ENCODE results near the gene TST.

Gene TST

DNA sequence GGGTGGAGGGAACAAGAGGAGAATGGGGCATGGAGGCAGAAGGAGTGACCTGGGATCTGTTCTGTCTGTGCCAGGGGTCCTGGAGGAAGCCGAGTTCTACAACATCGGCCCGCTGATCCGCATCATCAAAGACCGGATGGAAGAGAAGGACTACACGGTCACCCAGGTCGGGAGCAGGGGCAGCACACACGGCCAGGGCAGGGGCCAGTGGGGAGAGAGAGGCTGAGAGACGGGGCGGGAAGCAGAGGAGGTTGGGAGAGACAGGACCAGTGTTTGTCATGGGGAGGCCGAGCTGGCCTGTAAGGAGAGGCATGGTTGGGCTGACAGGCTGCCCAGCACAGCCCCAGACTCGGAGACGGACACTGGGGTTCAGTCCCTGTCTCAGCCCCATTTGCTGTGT lies 37.0 kb upstream of the TST start:
- H3K9me3 ChIP-seq (ENCODE audit: insufficient read depth, low read depth, low read length): no peaks in the 10 kb centered on the region
- H3F3A ChIP-seq (ENCODE audit: low read depth): no peaks in the 10 kb centered on the region
- H3K36me3 ChIP-seq (ENCODE audit: insufficient read depth, low read length): no peaks in the 10 kb centered on the region
- no peaks in the 10 kb centered on the region for H3K9me2 ChIP-seq (replicated peaks; ENCODE audit: low read depth, low read length)
- no peaks in the 10 kb centered on the region for H3K27me3 ChIP-seq (ENCODE audit: insufficient read depth, low read length, poor library complexity, severe bottlenecking)
- H3K4me2 ChIP-seq (ENCODE audit: low read depth, low read length, poor library complexity, severe bottlenecking): no peak overlapping the region
- no peaks in the 10 kb centered on the region for H4K20me1 ChIP-seq (ENCODE audit: insufficient read depth, low read length, poor library complexity, severe bottlenecking)
- H3K79me2 ChIP-seq (ENCODE audit: insufficient read depth, low read length): no peaks in the 10 kb centered on the region
- peaks cover 21% of the 10 kb centered on the region for H3K4me1 ChIP-seq (ENCODE audit: insufficient read depth, low read length, poor library complexity, severe bottlenecking)
- no peak overlapping the region for H2AFZ ChIP-seq (ENCODE audit: low read length)
- TF ChIP-seq, protein P1, sequence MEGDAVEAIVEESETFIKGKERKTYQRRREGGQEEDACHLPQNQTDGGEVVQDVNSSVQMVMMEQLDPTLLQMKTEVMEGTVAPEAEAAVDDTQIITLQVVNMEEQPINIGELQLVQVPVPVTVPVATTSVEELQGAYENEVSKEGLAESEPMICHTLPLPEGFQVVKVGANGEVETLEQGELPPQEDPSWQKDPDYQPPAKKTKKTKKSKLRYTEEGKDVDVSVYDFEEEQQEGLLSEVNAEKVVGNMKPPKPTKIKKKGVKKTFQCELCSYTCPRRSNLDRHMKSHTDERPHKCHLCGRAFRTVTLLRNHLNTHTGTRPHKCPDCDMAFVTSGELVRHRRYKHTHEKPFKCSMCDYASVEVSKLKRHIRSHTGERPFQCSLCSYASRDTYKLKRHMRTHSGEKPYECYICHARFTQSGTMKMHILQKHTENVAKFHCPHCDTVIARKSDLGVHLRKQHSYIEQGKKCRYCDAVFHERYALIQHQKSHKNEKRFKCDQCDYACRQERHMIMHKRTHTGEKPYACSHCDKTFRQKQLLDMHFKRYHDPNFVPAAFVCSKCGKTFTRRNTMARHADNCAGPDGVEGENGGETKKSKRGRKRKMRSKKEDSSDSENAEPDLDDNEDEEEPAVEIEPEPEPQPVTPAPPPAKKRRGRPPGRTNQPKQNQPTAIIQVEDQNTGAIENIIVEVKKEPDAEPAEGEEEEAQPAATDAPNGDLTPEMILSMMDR (conservative IDR thresholded peaks at IDR 0.05; ENCODE audit: low read length): no peak
- TF ChIP-seq EZH2phosphoT487 (IDR thresholded peaks at IDR 0.05; ENCODE audit: borderline replicate concordance): no peak
- no peak overlapping the region for H3K9ac ChIP-seq (ENCODE audit: low read depth, low read length, poor library complexity, severe bottlenecking)
- H3K4me3 ChIP-seq (ENCODE audit: low read length, poor library complexity, severe bottlenecking): no peak overlapping the region

DNA sequence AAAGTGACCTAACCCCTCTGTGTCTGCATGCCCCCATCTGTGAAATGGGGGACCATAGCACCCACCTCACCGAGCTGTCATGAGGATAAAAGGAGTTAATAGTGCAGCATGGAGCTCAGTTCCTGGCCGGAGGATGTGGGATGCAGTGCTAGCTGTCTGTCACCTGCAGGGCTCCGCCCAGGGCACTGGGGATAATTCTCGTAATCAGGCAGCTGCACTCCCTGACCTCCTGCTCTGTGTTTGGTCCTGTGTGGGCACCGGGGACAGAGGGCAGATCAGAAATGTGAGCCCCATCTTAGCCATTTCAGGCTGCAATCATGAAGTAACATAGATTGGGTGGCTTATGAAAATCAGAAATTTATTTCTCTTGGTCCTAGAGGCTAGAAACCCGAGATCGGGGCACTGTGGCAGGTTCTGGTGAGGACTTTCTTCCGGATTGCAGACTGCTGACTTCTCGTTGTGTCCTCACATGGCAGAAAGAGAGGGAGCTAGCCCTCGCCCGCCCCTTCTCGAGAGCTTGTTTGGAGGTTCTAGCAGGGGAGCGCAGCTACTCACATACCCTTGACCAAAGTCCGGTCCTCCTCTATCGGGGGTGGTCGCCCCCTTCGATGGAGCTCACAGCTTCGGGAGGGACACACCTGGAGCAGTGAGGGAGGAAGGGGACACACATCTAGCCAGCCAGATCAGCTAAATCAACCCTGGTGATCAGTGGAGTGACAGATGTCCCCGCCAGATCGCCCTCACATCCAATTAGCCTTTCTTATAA lies 35.5 kb upstream of the TST start:
- no peak overlapping the region for H2AFZ ChIP-seq (ENCODE audit: low read length)
- no peak overlapping the region for H3K9ac ChIP-seq (ENCODE audit: low read depth, low read length, poor library complexity, severe bottlenecking)
- H3K4me1 ChIP-seq (ENCODE audit: insufficient read depth, low read length, poor library complexity, severe bottlenecking): peaks cover 17% of the 10 kb centered on the region
- no peaks in the 10 kb centered on the region for H3K79me2 ChIP-seq (ENCODE audit: insufficient read depth, low read length)
- H4K20me1 ChIP-seq (ENCODE audit: insufficient read depth, low read length, poor library complexity, severe bottlenecking): no peaks in the 10 kb centered on the region
- no peaks in the 10 kb centered on the region for H3K27me3 ChIP-seq (ENCODE audit: insufficient read depth, low read length, poor library complexity, severe bottlenecking)
- no peak overlapping the region for H3K4me2 ChIP-seq (ENCODE audit: low read depth, low read length, poor library complexity, severe bottlenecking)
- TF ChIP-seq, protein P1 (conservative IDR thresholded peaks at IDR 0.05; ENCODE audit: low read length): no peak
- no peak for TF ChIP-seq EZH2phosphoT487 (IDR thresholded peaks at IDR 0.05; ENCODE audit: borderline replicate concordance)
- no peaks in the 10 kb centered on the region for H3K9me3 ChIP-seq (ENCODE audit: insufficient read depth, low read depth, low read length)
- no peaks in the 10 kb centered on the region for H3F3A ChIP-seq (ENCODE audit: low read depth)
- H3K36me3 ChIP-seq (ENCODE audit: insufficient read depth, low read length): no peaks in the 10 kb centered on the region
- no peak overlapping the region for H3K4me3 ChIP-seq (ENCODE audit: low read length, poor library complexity, severe bottlenecking)
- H3K9me2 ChIP-seq (replicated peaks; ENCODE audit: low read depth, low read length): no peaks in the 10 kb centered on the region

DNA sequence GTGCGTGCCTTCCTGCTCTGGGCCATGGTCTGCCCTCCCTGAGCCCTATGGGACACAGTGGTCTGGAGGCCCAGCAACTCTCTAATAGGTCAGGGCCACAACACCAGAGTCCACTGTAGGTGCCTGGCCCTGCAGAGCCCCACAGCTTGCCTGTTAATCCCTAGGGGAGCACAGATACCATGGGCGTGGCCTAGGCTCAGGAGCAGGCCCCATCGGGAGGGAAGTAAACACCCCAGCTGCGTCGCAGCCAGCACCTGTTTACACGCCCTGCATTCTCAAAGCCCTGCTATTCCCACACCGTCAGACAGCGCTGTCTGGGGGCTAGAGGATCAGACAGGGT lies 34.8 kb upstream of the TST start:
- Histone ChIP-seq H4K20me1 (ENCODE audit: insufficient read depth, low read length, poor library complexity, severe bottlenecking) (no peaks in the 10 kb centered on the region), H3F3A (ENCODE audit: low read depth) (no peaks in the 10 kb centered on the region), H3K9me2 (replicated peaks; ENCODE audit: low read depth, low read length) (no peaks in the 10 kb centered on the region), H3K27me3 (ENCODE audit: insufficient read depth, low read length, poor library complexity, severe bottlenecking) (no peaks in the 10 kb centered on the region), H3K9ac (ENCODE audit: low read depth, low read length, poor library complexity, severe bottlenecking) (no peak overlapping the region), H3K36me3 (ENCODE audit: insufficient read depth, low read length) (no peaks in the 10 kb centered on the region), H3K4me1 (ENCODE audit: insufficient read depth, low read length, poor library complexity, severe bottlenecking) (peaks cover 15% of the 10 kb centered on the region), H3K4me3 (ENCODE audit: low read length, poor library complexity, severe bottlenecking) (no peak overlapping the region), H3K9me3 (ENCODE audit: insufficient read depth, low read depth, low read length) (no peaks in the 10 kb centered on the region), H3K79me2 (ENCODE audit: insufficient read depth, low read length) (no peaks in the 10 kb centered on the region), H3K4me2 (ENCODE audit: low read depth, low read length, poor library complexity, severe bottlenecking) (no peak overlapping the region), H2AFZ (ENCODE audit: low read length) (no peak overlapping the region)
- TF ChIP-seq EZH2phosphoT487 (IDR thresholded peaks at IDR 0.05; ENCODE audit: borderline replicate concordance): no peak
- TF ChIP-seq, protein P1 (conservative IDR thresholded peaks at IDR 0.05; ENCODE audit: low read length): no peak
